NCI-H2227 treated with DMSO at 0.1 percent for 48 hours (cell line): ENCODE results near the gene ATP8A2.

Experiments used
- DNase-seq: peaks from one replicate; lab custom pipeline; 2025; lab: John Stamatoyannopoulos, UW

Gene ATP8A2

DNA sequence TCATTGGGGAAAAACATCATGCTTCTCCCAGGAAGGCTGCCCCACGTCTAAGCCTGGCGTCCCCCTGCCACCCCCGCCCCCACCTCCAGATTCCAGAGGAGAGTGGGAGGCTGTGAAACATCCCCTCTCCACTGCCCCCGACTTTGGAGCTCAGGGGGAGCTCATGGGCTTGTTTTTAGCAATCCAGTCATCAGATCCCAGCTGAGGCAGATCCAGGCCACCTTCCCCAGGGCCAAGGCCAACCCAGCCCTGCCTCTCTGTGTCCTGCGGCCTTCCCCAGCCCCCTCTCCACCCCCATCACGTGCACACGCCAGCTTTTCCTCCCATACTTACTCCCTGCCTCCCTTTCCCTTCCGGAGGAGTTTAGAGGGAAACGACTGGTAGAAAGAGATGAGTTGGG, 641.2 kb downstream of the ATP8A2 start:
- DNase-seq, result no peak

DNA sequence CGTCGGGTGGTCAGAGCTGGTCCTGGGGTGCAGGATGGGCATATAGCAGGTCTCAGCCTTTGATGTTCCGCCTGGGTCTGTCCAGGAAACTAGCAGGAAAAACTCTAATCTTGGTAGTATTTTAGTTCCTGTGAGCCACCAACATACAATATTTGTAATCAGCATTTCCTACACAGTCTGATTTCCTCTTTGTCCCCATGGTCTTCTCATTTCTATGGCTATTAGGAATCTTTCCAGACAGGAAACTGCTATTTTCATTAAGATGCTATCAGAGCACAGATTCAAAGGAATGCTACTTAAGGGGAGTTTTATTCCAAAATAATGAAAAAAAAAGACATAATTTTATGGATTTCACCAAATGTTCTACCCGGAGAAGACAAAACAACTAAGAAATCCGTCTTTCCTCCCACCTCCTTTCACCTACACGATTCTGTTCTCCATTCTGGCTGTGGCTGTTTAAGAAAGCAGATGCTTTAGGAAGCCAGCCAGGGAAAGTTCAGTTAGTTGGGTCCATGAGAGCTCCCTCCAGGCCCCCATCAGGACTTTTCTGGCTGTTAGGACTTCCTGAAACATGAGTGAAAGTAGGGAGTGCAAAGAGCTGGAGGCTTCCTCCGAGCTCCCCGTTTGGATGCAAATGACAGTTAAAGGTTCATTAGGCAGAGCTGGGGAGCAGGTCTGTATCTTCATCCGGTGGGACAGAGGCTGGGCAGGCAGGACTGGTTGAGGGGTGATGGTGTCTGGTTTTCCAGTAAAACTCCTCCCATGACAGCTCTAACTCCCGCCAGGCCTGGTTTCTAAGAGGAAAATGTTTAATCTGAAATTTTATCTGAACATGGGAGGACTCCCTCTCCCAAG, 643.7 kb downstream of the ATP8A2 start:
- no peak for DNase-seq

DNA sequence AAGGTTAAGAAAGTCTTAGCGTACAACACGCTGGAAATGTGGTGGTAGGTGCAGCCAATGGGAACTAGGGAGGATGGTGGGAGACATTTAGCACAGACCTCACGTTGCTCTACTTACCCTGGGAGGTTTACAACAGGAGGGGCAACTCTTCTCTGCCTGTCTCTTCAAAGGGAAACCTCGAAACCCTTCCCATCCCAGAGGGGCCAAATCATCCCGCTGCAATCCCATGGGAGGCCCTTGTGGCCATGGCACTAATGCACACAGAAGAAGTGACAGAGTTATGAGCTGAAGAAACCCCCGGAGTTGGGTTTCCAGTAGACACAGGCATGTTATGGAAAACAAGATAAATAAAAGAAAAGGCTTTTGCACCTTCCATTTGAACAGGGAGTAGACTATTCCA, 644.4 kb downstream of the ATP8A2 start:
- DNase-seq, result no peak

DNA sequence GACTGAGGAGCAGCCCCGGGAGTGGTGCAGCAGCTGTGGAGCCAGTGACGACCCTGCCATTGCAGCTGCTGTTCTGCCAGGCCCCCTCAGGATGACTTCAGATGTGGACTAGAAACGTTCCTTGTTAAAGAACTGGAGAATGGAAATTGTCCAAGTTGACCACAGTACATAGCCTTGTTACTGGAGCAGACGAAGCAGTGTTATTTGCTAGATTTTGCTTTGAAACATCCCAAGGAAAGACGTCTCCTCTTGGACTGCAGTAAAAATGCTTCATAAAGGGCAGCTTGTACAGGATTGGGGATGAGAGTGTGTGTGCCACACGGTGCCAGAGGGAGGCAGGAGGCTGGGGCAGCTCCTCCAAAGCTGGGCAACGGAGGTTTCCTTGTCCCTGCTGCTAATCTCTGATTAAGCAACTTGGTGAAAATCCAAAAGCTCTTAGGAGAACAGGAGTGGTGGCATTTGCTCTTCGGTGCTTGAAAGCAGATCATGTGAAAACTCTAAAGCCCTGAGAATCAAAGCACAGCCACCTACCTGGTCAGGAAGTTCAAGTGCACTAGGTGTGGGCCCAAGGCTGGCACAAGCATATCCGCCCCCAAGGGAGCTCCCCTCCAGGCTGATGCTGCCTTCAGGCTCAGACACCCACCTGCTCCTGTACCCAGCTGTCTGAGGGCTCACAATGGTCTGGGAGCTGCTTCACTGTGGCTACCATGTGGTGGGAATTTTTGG, 645.6 kb downstream of the ATP8A2 start:
- no peak for DNase-seq

DNA sequence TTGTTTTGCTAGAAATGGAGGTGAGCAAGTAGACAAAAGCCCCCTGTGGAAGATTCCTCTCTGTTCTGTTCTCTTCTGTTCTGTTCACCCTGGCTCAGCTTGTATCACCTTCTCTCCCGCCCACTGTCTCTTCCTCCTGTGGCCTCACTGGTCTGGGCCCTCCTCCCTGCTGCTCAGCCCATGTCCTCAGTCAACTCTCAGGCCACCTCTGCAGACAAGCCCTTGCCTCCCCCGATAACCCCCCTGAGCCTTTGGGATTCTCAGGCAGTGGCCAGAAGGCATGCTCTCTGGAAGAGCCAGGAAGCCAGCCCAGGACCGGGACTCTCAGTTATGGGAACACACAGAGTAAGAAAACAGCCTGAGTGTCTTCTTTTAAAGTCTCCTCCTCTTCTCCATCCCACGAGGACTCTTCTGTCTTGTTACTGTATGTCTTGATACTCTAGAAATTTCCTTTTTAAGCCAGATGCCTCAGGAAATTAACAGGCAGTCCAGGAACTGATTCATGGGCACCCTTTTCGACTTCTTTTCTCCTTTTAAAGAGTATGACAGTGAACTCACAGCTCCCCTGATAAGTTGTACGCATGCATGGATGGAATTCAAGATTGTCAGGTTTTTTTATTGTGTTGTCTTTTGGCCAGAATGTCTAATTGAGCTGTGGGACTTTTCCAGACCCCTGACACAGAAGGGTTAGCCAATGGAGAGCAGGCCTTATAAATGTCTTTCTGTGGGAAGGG, 646.3 kb downstream of the ATP8A2 start:
- DNase-seq, result no peak

DNA sequence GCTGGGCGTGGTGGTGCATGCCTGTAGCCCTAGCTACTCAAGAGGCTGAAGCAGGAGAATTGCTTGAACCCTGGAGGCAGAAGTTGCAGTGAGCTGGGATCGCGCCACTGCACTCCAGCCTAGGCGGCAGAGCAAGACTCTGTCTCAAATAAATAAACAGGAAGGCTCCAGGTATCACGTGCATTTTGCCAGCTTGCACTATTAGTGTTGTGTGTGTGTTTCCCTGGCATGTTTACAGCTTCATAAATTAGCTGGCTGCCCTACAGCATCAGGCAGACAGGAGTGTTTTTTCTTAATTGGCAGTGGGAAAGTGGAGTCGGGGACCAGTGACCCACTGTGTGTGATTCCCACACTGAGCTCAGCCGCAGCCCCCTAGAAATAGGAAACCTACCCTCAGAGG, 647.5 kb downstream of the ATP8A2 start:
- DNase-seq, result no peak

DNA sequence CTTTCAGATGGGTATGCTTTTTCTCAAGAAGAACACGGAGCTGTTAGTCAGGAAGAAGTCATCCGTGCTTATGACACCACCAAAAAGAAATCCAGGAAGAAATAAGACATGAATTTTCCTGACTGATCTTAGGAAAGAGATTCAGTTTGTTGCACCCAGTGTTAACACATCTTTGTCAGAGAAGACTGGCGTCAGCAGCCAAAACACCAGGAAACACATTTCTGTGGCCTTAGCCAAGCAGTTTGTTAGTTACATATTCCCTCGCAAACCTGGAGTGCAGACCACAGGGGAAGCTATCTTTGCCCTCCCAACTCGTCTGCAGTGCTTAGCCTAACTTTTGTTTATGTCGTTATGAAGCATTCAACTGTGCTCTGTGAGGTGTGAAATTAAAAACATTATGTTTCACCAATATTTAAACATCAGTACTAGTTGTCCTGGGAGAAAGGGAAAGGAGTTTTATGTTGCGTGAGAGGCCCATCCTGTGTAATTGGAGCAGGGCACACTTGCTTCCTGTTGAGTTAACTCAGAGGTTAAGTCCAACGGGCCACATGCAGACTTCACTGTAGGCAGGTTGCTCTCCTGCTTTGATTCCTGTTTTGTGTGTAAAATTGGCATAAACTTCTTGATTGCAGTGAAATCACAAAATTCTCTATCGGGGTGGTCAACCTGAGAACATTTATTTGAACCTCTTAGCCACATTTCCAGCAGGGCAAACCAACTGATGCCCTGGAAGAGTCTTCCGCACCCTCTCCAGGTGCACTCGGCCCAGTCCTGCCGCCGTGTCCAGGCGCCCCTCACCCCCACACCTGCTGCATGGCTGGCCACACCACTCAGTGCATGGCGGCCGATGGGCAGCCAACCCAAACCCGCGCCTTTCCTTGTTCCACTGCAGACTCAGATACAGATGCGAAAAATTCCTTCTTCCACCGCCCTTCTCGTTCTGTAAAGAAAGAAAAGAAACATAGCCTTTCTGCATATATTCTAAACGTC, 648.4 kb downstream of the ATP8A2 start:
- no peak for DNase-seq

DNA sequence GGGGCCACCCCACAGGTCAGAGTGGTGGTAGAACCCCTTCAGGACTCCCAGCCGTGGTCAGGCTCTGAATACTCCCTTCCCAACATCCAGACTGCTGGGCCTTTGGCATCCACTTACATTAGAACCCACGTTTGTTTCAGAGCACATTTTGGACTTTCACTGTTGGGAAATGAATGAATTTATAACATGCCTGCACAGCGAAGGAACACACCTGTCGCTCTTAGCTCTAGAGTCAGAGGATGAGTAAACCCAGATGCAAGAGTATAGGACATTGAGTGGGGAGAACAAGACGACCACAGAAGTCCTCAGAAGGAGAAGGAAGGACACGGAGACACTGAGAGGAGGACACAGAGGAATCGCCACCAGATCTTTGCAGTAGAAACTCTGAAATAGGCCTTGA, 649.1 kb downstream of the ATP8A2 start:
- no peak for DNase-seq

DNA sequence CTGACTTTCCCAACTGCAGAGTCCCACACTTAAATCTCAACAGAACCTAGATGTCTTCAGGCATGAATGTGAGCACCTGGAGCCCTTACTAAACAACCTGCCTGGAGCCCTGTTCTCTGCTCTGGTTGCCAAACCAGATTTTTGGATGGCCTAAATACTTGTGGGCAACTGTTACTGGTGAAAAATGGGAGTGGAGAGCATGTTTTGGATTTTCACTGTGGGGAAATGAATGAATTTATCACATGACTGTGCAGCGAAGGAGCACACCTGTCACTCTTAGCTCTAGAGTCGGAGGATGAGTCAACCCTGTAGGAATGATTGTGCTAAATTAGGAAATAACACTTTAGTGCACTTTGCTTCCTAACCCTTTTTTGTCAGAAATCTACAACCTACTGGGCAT, 649.7 kb downstream of the ATP8A2 start:
- no peak for DNase-seq

DNA sequence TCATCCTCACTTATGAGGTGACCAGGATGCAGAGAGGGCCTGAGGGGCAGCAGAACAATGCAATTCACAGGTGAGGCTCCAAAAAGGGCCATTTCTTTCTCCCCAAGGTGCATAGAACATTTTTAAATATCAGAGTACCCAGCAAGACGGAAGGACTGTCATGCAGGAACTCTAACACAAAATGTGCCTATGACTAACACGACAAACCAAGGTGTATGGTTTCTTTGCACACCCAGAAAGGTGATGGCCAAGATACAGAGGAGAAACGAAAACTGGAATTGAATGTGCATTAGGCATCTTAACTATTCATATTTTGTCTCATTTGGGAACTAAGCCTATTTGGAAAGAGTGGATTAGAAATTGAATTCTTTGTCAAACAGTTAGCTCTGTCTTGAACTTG, 650.2 kb downstream of the ATP8A2 start:
- DNase-seq, result no peak

DNA sequence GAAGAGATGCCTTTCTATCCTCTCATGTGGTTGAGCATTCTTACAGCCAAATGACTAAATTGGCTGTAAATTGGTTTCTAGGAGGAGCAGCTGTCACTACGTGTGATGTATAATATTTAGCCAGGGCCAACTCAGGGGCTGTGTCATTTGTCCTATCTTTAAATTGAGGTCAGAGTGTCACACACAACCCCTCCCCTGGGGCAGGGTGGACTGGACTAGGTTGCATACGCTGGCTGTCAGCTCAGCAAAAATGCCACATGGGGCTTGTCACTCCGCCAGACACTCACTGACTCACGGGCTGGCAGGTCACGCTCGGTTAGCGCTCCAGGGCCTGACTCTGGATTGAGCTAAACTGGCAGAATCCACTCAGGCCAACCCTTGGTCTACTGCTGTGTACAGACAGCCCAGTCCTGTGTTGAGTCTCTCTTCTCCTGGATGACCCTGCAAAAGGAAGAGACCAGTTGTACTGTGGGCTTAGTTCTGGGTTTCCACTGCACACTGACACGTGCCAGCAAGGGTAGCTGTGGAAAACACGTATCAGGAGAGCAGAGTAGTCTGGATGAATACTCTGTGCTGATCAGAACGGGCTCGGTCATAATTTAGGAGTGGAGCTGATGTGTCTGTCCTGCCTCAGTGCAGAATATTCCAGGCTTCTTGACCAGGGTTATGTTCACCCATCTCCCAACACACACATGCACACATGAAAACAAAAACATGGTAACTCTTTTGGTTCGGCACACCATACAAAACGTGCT, 650.9 kb downstream of the ATP8A2 start:
- DNase-seq, result peak; percentile 28

DNA sequence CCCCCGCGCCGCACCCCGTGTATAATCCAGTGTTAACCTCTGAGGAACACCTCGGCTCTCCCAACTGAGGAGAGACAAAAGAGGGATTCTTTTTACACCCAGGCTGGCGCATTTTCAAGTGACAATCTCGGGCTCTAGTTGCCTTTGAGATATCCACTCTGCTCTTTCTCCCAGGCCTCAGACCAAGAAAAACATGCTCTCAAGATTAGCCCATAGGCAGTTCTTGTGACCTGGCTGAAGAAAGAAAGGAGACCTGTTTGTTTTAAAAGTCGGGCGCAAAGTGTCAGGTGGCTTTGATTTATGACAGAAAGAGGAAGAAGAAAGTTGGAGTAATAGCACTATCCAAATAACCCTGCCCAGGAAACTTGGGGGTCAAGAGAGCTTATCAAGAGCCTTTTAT, 652.8 kb downstream of the ATP8A2 start:
- no peak for DNase-seq

DNA sequence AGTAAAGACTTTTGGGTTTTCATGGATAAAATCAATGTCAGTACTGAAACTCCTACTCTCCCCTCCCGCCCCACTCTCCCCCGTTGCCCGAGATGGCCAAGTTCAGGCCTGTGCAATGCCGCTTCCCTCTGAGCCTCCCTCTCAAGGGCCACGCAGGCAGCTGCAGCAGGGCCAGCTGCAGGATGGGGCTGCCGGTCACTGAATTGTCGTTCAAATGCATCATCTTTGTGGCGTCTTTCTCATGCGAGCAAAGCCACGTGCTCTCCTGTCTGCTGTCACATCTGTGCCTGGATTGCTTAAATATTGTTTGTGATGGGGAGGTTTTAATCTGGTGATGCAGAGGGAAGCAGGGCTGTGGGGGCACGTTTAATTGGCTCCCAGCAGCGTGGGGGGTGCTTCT, 653.4 kb downstream of the ATP8A2 start:
- no peak for DNase-seq

DNA sequence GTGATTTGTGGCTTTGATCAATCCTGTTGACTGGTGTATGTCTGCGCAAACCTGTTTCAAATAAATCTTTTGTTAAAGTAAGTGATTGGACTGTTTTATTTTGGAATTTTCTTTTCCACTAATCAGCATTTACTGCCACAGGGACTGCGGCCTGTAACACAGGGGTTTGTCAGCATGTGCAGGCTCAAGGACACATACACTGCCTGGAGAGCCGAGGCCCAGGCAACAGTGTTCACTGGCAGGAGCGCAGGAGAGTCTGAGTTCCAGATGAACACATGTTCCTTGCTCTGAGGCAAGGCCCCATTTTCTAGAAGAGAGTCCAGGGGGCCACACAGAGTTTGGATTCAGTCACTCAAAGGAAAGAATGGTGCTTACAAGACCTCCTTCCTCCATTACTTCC, 654.0 kb downstream of the ATP8A2 start:
- no peak for DNase-seq

DNA sequence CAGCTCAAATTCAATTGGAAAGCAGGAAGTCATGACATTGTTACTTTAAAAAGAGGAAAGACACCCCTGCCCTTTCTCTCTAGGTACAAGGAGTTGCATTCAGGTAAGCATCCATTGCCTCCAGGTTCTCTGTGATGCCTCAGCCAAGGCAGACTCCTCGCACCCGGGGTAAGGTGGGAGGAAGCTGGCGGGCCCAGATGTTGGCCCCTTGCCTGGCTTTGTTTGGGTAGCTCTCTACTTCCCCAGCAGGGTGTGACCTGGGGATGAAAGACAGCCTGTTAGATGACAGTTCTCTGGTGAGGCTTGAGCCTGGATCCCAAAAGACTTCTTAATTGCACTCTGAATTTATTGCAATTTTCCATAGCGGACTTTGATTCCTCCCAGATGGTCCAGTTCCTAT, 654.4 kb downstream of the ATP8A2 start:
- DNase-seq, result no peak

DNA sequence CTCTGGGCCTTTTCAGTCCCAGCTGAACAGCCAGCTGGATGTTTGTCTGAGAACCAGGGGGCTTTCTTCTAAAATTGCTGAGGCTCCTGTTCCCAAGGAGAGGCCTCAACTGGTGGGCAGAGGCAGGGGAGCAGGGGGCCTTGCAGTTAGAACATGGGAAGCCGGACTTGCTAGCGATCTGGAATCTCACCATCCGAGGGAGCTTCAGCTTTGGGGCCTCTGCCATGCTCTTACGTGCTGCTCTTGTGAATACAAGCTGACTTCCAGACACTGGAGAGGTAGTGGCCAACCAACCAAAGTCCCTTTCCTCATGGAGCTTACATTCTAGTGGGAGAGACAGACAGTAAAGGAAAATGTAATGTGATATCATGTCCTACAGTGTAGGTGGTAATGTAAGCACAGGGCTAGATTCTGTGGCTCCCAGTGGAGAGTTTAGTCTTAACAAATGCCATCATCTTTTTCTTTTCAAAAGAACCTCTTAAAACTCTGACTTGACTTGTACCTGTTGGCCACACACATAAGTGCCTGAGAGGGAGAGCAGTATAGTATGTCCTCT, 657.9 kb downstream of the ATP8A2 start:
- no peak for DNase-seq

DNA sequence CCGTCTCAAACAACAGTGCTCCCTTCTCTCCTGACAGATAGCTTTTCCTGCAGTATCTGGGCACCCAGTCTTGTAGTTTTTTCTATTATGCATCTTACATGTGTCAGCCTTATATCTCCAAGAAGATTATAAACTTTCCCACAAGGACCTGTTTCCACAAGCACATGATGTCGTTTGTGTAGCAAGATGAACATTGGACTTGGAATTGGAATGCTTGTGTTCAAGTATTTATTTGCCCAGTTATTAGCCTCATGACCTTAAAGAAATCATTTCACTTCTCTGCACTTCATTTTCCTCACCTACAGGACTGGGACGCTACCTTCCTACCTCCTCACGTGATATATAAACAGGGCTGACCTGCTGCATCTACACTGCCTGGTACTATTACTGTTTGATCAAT, 658.6 kb downstream of the ATP8A2 start:
- DNase-seq, result no peak

DNA sequence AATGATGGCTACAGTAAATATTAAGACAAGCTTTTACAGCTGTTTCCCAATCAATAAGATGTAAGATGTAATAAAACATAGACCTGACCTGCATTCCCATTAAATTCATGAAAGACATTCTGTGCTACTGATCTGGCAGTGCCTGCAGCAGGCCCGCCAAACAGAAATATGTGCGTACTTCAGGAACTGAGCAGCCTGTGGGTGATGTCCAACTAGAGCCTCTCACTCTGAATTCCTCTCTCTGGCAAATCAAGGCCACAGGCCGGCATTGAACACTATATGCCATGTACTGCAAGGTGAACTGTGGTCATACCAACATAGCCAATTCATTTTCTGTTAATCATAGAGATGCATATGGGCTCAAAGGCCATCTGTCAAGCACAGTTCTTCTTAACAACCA, 662.2 kb downstream of the ATP8A2 start:
- no peak for DNase-seq

DNA sequence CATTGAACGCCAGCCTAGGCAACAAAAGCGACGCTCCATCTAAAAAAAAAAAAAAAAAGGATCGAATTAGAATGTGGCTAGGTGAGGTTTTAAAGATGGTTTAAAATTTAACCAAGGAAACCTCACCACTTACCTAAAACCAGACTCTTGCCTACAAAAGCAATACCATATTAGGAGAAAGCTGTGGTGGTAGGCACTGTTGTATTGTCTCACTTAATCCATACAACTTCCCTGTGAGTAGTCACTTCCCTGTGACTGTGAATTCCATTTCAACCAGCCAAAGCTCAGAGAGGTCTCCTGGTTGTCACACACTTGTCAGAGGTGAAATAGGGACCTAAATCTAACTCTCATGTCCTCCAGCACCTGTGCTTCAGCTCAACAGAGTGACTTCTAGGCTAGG, 664.6 kb downstream of the ATP8A2 start:
- DNase-seq, result no peak

DNA sequence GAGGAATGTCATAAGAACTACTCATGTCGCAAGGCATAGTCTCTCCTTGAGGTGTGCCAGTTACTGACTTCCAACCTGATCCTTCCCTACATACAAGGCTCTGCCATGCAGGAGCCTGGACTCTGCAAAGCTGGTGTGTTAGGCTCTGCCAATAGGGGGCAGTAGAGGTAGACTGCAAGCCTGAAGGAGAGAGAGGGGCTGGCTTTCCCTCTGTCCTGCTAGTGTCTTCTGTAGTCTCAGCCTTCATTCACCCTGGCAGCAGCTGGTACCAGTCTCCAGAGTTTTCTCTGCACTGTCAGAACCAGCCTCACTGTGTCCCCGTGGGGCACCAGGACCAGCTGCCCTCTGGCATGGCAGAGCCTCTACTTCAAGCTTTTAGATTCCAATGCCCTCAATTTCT, 665.5 kb downstream of the ATP8A2 start:
- no peak for DNase-seq
